Umbilical cord (tissue), 2 donors: Measurements from ENCODE around the gene OR52D1. TPM values are rescaled to one million over a fixed set of nuclear protein-coding genes. Genes with fewer than 3 reads are reported as not detected.
A peak's percentile ranks its signal among the peaks of the same experiment; 100 is the strongest.

Experiments
- DNase-seq: peaks from one replicate; pipeline ENCODE4 v3.0.0-alpha.2; 2015; ENCODE audit warnings: low spot score
- total RNA-seq: library from RNA; depleted of rRNA; stranded (reverse); fragments of >200 nt; gene quantifications from one replicate; pipeline ENCODE4 v1.2.3, GENCODE V29; 2014; ENCODE audit warnings: low replicate concordance; ENCODE audit not compliant: insufficient read depth

The OR52D1 gene
- total RNA-seq = not detected

- DNase-seq = no peak
These were observed at the start of gene OR52D1 for GRCh38 chr11:5488385-5488784. OR52D1 (plus strand) TSS chr11:5488685; CDS start chr11:5488707, 22 bp downstream.

GRCh38 chr11:5441414-5441813 lies 47.1 kb upstream of the OR52D1 start, which contains the start of gene OR51I1:
OR51I1 (minus strand) TSS chr11:5441514; CDS start chr11:5441514, 0 bp downstream.
- DNase-seq = no peak

DNA sequence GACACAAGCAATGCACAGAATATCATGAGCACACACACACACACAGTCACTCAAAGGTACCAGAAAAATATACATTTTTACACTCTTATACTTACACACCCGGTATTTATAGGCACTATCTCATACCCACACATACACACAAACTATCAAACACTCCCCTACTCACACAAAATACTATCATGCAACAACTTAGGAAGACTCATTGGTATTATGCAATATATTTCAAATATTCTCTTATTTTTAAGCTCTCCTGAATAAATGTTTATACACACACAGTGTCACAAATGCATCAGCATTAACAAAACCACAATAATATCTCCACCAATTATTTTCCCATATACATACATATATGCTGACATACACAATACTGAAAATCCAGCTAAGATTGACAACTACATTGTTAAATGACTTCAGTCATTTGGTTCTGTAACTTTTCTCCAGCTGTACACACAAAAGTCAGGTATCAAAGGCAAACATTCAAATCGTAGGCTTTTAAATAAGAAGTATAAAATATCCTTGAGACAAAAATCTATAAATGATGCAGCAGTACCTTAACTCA lies 44.6 kb upstream of the OR52D1 start:
- DNase-seq = no peak

DNA sequence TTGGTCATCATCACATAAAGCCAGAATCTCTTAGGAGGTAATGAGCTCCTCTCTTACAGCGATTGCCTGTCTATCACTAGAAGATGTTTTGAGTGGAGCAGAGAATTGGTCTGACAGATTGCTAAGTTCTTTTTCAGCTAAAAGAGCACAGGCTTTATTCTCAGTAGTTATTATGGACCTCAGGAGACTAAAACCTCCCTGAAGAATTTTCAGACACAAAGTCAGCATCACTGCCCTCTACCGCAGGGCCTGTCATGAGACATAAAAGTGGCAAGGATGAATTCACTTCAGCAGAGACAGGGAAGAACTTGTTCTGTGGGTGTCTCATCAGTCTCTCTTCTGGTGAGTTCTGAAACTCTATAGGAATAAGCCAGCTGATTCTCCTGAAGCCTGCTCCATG lies 39.5 kb upstream of the OR52D1 start, which contains the start of gene OR51I2:
Gene OR51I2 (plus strand): TSS at position 301 of the 400 bp plus-strand sequence. CDS start 4,166 bp downstream, outside the sequence.
- DNase-seq = no peak

DNA sequence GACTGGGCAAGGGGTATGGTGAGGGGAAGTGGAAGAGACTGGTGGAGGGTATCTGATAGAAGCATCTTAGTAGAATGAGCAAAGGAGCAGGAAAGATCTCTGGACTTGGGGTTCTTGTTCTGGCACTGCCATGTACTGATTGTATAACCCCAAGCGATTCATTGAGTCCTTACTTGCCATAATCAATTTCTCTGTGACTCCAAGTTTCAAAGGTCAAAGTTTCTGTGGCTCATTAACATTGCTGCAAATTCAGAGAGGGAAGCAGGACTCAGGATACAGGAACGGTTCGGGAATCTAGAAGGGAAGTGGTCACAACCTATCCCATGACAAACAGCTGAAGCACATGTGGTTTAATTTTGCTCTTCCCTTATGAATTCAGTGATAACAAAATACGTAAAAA lies 39.1 kb upstream of the OR52D1 start:
- DNase-seq = no peak

- no peak for DNase-seq
These were observed 27.4 kb upstream of the OR52D1 start for GRCh38 chr11:5460983-5461621.

GRCh38 chr11:5467527-5467926 lies 21.0 kb upstream of the OR52D1 start:
- no peak for DNase-seq

DNA sequence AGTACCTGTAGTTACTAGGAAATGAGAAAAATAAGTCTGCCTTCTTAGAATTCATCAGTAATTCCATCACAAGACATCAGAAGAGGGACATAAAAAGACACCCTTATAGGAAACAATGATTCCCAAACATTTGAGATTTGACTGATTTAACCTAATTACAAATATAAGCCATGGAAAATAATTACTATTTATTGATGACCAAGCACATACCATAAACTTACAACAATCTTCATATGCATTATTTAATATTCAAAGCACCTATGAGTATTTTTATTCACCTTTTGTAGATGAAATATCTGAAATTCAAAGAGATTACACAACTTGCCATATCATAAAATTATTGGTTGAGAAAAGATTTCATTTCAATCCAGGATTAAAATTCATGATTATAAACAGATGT lies 14.6 kb upstream of the OR52D1 start:
- no peak for DNase-seq

GRCh38 chr11:5476186-5476819 lies 12.2 kb upstream of the OR52D1 start:
- peak; percentile 15 for DNase-seq

DNA sequence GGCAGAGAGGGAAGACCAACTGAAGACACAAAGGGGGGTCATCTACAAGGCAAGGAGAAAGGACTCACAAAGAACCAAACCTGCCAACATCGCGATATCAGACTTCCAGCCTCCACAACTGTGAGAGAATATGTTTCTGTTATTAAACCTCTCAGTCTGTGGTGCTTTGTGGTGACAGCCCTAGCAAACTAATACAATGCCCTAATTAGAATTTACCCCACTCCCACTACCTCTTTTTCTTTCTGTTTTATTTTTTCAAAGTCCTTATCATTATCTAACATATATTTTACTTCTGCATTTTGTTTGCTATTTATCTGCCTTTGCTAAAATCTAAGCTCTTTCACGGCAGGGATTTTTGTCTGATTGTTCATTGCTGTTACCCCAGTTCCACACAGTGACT lies 2.5 kb upstream of the OR52D1 start:
- no peak for DNase-seq

DNA sequence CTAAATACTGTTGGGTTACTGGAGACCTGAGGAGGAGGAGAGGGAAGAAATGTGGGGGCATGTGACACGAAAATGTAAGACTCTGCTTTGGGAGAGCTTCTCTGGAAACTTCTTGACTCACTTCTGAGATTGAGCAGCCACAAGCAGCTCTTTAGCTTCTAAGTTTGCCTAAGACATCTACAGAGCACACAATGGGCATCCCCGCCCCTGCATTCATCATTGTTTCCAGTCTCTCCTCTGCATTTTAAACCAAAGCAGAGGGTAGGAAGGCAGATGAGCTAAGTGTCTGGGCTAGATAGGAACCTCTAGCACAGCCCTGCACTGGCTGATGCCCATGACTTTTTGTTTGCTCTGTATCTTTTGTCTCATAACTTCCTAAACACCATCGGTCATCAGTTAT lies 2.1 kb upstream of the OR52D1 start:
- DNase-seq = no peak

DNA sequence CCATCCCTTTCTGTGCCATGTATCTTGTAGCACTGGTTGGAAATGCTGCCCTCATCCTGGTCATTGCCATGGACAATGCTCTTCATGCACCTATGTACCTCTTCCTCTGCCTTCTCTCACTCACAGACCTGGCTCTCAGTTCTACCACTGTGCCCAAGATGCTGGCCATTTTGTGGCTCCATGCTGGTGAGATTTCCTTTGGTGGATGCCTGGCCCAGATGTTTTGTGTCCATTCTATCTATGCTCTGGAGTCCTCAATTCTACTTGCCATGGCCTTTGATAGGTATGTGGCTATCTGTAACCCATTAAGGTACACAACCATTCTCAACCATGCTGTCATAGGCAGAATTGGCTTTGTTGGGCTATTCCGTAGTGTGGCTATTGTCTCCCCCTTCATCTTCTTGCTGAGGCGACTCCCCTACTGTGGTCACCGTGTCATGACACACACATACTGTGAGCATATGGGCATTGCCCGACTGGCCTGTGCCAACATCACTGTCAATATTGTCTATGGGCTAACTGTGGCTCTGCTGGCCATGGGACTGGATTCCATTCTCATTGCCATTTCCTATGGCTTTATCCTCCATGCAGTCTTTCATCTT lies 414 bp downstream of the OR52D1 start:
- no peak for DNase-seq

DNA sequence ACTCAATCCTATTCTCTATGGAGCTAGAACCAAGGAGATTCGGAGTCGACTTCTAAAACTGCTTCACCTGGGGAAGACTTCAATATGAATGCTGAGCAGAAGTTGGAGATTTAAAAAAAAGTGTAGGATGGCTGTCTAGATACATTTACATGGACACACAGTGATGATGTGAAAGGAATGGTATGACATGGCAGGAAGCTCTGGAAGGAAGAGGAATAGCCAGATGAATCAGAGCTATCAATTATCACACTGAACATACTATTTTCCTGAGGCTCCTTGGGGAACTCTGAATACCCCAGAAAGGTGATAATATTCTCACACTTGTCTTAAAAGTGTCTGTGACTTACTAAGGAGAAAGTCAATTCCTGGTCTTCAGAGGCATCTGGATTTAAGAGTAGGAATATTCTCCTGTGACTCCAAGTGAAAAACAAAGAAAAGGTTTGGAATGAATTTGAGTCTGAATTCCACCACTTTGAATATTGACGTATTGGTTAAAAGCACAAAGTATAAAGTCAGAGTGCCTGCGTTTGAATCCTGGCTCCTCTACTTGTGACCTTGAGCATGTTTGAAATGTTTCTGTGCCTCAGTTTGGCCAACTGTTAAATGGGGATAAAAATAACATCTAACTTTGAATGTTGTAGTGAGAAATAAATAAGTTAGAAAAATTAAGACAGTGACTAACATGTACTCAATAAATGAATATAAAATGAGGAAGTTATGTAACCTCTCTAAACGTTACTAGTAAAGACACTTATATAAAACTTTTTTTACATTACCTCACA lies 1.3 kb downstream of the OR52D1 start:
- DNase-seq = no peak

DNA sequence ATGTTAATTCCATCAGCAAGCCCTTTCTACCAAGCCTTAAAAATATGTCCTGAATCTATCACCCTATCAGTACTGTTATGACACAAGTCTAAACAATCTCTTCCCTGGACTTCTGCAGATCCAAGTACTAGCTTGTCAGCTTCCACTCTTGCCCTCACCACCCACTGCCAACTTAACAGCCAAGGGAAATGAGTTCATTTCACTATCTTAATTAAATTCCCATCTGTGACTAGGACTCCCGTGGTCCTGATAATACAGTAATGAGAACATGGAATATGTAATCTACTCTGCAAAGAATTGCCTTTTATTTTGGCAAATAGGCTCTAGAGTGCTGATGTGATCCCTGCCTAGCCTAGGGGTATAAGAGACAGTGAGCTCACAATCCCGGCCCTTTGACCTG lies 11.2 kb downstream of the OR52D1 start:
- DNase-seq = no peak

GRCh38 chr11:5500393-5500801 lies 11.9 kb downstream of the OR52D1 start:
- no peak for DNase-seq

DNA sequence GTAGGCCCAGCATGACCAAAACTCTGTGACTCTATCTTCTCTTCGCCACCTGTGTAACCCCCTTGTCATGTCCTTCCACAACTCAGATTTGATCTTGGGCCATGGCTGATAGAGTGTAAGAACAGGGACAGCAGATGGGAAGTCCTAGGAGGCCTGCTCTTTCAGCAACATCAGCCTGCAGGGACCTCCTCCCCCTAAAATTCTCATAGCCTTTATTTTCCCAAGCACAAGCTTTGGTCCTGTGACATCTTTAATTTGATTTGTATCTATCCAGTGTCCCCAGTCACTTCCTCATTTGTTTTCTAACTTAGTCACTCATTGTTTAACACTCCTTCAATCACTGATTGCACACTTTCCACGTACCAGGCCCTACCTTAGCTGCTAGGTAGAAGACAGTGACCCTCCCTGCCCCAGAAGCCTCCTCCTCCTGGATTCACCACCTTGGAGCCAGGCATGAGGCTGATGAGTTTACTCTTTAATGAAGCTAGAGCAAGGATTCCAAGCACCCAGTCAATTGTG lies 16.0 kb downstream of the OR52D1 start:
- no peak for DNase-seq

DNA sequence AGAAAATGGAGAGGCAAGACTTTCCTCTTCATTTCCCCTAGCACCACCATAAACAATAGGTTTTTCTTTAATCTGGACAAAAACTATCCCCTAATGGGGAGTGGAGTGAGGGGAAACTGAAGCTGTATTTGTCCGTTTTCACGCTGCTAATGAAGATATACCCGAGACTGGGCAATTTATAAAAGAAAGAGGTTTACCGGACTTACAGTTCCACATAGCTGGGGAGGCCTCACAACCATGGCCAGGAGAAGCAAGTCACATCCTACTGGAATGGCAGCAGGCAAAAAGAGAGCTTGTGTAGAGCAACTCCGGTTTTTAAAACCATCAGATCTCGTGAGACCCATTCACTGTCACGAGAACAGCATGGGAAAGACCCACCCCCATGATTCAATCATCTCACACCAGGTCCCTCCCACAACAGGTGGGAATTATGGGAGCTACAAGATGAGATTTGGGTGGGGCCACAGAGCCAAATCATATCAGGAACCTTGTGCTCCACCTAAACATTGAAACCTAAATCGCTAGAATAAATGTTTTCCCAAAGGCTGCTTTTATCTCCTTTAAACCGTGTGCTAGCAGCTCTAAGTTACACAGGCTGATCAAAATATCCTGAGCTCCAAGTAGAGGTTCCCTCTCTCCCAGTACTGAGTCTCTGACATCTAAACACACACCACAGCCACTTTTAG lies 17.0 kb downstream of the OR52D1 start:
- no peak for DNase-seq

DNA sequence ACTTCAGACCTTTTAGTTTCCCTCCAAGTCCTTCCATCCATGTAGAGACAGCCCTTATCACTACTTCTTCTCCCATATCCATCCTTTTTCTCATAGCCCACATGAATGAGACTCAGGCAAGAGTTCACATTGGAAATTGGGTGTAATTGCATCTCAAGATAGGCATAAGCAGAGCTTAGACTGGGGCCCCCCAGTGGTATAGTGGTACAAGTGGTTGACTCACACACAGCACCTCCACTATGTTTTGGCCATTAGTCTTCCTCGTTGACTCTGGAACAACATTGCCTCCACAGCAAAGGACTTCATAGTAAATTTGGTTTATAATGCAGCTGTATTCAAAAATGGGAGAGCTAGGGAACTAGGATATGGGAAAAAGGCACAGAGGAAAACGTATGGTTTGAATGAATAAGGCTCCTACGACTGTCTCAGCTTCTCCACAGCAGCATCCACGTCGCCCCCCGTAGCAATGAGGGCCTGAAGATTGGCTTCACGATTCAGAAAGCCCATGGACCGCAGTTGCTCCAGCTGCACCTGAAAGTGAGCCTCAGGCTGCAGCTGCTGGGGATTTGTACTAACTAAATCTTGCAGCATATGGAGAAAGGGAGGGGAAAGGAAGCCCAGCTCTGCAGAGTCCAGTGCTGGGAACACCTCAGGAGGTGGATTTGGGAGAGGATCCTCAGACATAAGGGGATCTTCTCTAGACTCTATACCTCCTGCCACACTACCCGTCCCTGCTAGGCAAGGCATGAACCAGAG lies 18.9 kb downstream of the OR52D1 start:
- DNase-seq = no peak

DNA sequence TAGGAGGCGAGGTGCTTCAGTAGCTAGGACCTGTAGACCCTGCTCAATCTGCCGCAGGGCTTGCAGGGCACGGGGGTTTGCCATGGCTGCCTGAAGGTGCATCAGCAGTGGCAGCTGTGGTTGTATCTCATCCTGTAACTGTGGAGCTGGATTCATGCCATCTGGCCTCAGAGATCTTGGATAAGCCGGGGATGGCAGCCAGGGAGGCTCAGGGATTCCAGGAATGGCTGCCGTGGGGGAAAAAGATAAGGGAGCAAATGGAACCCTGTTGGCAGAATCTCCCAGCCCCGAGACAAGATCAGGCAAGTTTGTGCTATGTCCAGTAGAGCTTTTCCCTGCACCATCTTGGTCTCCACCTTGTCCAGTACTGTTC lies 19.4 kb downstream of the OR52D1 start:
- DNase-seq = peak; percentile 5

- DNase-seq = no peak
These were observed 20.1 kb downstream of the OR52D1 start for GRCh38 chr11:5508605-5509004.
